Lung (tissue), 12 donors: ENCODE measurements around the gene KLK11. TPM values are rescaled to one million over a fixed set of nuclear protein-coding genes. Genes with fewer than 3 reads are reported as not detected.

ENCODE experiments used
- ATAC-seq: fragments of 200-7000 bp; cut with Tn5 transposase; one replicate; pipeline ENCODE4 v1.9.1; 2020; ENCODE audit warnings: moderate number of reproducible peaks; ENCODE audit not compliant: insufficient read depth, low FRiP score
- DNase-seq, 3 donors: peaks; one replicate each; pipeline ENCODE4 v3.0.0-alpha.2; 2013 to 2017
- H3K27ac ChIP-seq, 2 donors: one replicate each; pipeline ENCODE4 v1.5.1; 2013; ENCODE audit warnings: mild to moderate bottlenecking in 2 of 2, moderate library complexity in 2 of 2, control low read depth in 1 of 2, inconsistent platforms in 1 of 2, low read depth in 1 of 2, low read length in 1 of 2
- H3K27me3 ChIP-seq, 3 donors: one replicate each; pipeline ENCODE4 v1.5.1; 2013; ENCODE audit warnings: low read length in 2 of 3; ENCODE audit not compliant: control insufficient read depth in 3 of 3, insufficient read depth in 3 of 3
- H3K36me3 ChIP-seq, 4 donors: one replicate each; pipeline ENCODE4 v1.5.1; 2013; ENCODE audit warnings: low read length in 4 of 4, mild to moderate bottlenecking in 1 of 4, moderate library complexity in 1 of 4; ENCODE audit not compliant: control insufficient read depth in 4 of 4, insufficient read depth in 4 of 4
- H3K4me1 ChIP-seq, 5 donors: one replicate each; pipeline ENCODE4 v1.5.1; 2013; ENCODE audit warnings: low read length in 5 of 5, mild to moderate bottlenecking in 2 of 5, moderate library complexity in 1 of 5; ENCODE audit not compliant: control insufficient read depth in 5 of 5, insufficient read depth in 5 of 5
- H3K4me3 ChIP-seq: one replicate; pipeline ENCODE4 v1.5.1; 2013; ENCODE audit warnings: mild to moderate bottlenecking, control low read depth, moderate library complexity
- H3K9ac ChIP-seq, 2 donors: one replicate each; pipeline ENCODE4 v1.5.1; 2013; ENCODE audit warnings: low read length in 2 of 2, control low read depth in 1 of 2; ENCODE audit not compliant: insufficient read depth in 1 of 2
- H3K9me3 ChIP-seq, 4 donors: one replicate each; pipeline ENCODE4 v1.5.1; 2013; ENCODE audit warnings: low read length in 3 of 4, mild to moderate bottlenecking in 1 of 4, moderate library complexity in 1 of 4; ENCODE audit not compliant: control insufficient read depth in 4 of 4, insufficient read depth in 3 of 4
- WGBS, 2 donors: extraction: QIAGEN DNeasy Blood & Tissue Kit; methylation state at CpG; one replicate each; pipeline ENCODE4 v1.1.7; 2013; 5-methylcytosine and 5-hydroxymethylcytosine counted together
- polyA plus RNA-seq, 2 donors: library from polyadenylated mRNA; stranded (reverse); fragments of 200-250 nt; gene quantifications; one replicate each; pipeline ENCODE4 v1.2.1, GENCODE V29; 2013
- total RNA-seq, 2 donors: library from RNA; depleted of rRNA in 1 of 2; stranded (reverse); fragments of >200 nt in 1 of 2; gene quantifications; one replicate each; pipeline ENCODE4 v1.2.1, GENCODE V29; 2014 to 2021
- TF ChIP-seq, protein P1 (sequence below): IDR thresholded peaks from 2 replicates; pipeline ENCODE4 v1.5.1; 2012; ENCODE audit warnings: mild to moderate bottlenecking; ENCODE audit errors: control extremely low read depth, extremely low read depth
- donor health status: control.
- donor health status: control.
- donor health status: Bipolar disorder and iron deficiency.
- donor health status: healthy.
- donor health status: DM: yes; HTN: yes; CAD: no.

KLK11 gene
- total and polyA plus RNA-seq, 4 donors = 14.1 to 38.6 (median 19.5) TPM

DNA sequence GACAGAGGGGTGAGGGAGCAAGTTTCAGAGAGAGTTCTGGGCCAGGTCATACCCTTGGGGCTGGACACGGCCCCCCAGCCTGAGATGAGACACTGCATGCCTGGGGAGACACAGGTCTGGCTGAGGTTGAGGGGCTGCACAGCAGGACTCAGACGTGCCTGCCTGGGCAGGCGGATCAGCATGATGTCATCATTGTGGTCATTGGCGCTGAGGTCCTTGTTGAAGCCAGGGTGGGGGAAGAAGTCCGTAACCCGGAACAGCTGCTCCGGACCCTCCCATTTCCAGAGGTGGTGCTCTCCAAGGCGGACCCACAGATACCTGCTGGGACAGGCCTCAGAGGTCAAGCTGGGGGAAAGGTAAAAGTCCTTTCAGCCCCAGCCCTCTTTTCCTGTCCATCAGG lies 20.0 kb downstream of the KLK11 start:
- Histone ChIP-seq H3K4me3 (no peak overlapping the region), H3K27ac (no peak overlapping the region), H3K27me3 (peaks cover 2 to 15% (median 3%) of the 10 kb centered on the region in 3 donors), H3K9ac (no peak overlapping the region), H3K9me3 (peaks cover 0 to 3% (median 0%) of the 10 kb centered on the region in 4 donors), H3K4me1 (no peaks in the 10 kb centered on the region), H3K36me3 (no peaks in the 10 kb centered on the region)
- WGBS, 2 donors = 51 to 55% methylated on average over 8 of the region's 8 CpGs
- TF ChIP-seq, protein P1, sequence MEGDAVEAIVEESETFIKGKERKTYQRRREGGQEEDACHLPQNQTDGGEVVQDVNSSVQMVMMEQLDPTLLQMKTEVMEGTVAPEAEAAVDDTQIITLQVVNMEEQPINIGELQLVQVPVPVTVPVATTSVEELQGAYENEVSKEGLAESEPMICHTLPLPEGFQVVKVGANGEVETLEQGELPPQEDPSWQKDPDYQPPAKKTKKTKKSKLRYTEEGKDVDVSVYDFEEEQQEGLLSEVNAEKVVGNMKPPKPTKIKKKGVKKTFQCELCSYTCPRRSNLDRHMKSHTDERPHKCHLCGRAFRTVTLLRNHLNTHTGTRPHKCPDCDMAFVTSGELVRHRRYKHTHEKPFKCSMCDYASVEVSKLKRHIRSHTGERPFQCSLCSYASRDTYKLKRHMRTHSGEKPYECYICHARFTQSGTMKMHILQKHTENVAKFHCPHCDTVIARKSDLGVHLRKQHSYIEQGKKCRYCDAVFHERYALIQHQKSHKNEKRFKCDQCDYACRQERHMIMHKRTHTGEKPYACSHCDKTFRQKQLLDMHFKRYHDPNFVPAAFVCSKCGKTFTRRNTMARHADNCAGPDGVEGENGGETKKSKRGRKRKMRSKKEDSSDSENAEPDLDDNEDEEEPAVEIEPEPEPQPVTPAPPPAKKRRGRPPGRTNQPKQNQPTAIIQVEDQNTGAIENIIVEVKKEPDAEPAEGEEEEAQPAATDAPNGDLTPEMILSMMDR = no peak
- DNase-seq = no peak
- ATAC-seq = no peak

DNA sequence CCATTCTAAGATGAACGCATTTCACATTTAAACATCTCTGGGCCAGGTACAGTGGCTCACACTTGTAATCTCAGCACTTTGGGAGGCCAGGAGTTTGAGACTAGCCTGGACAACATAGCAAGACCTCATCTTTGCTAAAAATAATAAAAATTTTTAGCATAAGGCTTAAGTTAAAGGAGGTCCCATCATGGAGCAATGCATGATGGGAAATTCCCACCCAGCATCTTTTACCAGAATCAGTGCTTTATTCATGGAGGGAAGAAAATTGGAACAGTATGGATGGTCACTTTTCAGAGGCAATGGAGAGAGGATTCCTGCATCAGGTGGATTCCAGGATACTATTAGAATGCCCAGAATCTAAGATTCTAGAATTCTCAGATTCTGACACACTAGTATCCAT lies 21.2 kb downstream of the KLK11 start:
- Histone ChIP-seq H3K9me3 (peaks cover 0 to 3% (median 0%) of the 10 kb centered on the region in 4 donors), H3K4me1 (no peaks in the 10 kb centered on the region), H3K36me3 (no peaks in the 10 kb centered on the region), H3K9ac (no peak overlapping the region), H3K4me3 (no peak overlapping the region), H3K27ac (no peak overlapping the region), H3K27me3 (peaks cover 3 to 21% (median 4%) of the 10 kb centered on the region in 3 donors)
- TF ChIP-seq, protein P1 = no peak
- DNase-seq (no peak), ATAC-seq (no peak)
- WGBS, 2 donors = 94 to 98% methylated on average over 1 of the region's 1 CpG

GRCh38 chr19:51003316-51003715 lies 23.1 kb downstream of the KLK11 start:
- no peak overlapping the region for H3K9ac ChIP-seq
- DNase-seq (no peak), ATAC-seq (no peak)
- H3K27me3 ChIP-seq = peaks cover 0 to 17% (median 4%) of the 10 kb centered on the region in 3 donors
- WGBS, 2 donors = 73% methylated on average over 7 of the region's 7 CpGs
- no peaks in the 10 kb centered on the region for H3K36me3 ChIP-seq
- H3K4me1 ChIP-seq = no peaks in the 10 kb centered on the region
- H3K27ac ChIP-seq = no peak overlapping the region
- H3K9me3 ChIP-seq = no peaks in the 10 kb centered on the region
- no peak overlapping the region for H3K4me3 ChIP-seq
- TF ChIP-seq, protein P1 = no peak
